ENCODE measurements around the gene ERFL.
A peak's percentile ranks its signal among the peaks of the same experiment; 100 is the strongest.
"Not testable (repeated sequence)": the region's sequence is repeated elsewhere in the genome, so short reads cannot be mapped to it uniquely, and the experiment has no call there.

Gene ERFL

DNA sequence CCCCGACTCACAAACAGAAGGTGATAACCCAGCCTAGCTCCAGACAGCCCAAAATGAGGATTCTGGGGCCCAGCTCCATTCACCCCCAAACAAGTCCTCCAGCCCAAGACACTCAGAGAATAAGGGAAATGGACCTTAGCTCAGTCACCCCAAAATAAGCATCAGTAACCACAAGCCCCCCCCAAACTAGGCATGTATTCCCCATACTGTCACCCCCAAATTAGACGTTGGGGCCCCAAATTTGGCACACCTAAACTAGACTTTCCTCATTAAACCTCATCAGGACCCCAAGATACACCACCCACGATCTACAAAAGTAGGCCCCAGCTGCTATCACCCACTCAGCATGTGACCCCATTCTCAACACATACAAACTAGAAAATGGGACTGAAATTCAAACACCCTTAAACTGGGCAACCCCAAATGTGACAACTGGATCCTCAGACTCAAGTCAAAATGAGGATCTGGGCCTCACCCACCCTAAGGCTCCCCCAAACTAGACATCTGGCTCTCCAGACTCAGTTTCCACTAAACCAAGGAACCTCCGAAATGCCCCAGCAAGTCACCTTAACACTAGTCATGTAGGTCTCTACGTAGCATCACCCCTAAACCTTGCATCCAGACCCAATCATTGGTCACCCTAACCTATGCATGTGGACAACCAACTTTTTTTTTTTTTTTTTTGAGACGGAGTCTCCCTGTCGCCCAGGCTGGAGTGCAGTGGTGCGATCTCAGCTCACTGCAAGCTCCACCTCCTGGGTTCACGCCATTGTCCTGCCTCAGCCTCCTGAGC, 13.4 kb upstream of the ERFL start:
- no peak for DNase-seq

DNA sequence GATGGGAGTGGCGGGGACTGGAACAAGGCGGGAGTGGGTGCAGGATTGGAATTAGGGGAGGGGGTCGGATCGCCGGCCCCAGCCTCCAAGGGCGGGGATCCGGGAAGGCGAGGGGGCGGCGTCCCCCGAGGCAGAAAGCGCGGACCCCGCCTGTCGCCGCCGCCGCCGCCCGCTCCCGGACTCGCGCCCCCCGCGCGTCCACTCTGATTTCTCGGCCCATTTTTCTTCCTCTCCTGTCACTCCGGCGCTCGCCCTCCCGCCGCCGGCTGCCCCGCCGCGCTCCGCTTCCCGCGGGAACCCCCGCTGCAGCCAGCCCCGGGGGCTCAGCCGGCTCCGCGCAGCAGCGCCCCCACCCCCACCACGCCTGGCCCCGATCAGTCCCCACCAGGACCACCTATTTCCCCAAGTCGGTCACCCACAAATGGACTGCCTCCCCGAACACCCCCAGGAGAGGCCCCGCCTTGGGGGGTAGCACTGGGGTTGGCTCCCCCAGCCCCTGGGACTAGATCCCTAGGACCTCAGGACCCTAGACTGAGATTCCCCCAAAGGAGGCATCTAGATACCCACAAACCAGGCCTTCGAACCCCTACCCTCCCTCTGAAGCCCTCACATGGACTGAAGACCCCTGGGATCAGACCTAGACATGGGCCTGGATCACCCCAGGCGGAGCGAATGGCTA, 12.6 kb upstream of the ERFL start:
- no peak for DNase-seq

DNA sequence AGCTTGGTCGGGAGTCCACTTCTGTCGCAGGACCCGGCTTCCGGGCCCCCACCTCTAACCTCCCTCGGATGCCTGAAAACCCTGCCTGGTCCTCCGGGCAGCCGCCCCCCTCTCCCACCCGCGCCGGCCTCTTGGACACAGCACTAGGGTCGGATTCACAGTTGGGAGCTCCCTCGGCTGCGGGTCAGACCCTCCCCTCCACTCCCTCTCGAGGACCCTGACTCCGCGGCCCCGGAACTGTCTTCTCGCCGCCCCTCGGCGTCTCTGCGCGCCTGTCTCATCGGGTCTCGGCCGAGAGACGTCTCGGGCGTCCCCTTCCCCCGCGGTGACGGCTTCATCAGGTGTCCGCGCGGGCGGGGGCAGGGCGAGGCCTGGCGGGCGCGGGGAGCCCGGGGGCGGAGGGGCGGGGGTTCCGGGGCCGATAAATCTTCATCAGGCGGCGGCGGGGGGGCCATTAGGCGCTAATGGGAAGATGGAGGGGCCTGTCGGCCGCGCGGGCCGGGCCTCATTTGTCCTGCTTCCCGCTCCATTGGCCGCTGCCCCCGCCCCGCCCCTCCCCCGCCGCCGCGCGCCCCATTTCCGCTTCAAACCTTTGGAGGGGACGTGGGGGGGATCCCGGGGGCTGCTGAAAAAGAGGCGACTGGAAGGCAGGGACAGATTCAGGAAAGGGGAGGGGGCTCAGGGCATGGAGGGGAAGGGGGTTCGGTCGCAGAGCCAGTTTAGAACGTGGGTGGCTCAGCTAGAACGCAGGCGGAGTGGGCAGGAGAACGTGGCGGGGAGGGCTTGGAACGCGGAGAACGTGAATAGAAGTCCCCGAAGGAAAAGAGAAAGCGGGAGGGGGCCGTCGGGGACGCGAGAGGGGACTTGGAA, 11.8 kb upstream of the ERFL start:
- DNase-seq = peak; percentile 57 to 58

DNA sequence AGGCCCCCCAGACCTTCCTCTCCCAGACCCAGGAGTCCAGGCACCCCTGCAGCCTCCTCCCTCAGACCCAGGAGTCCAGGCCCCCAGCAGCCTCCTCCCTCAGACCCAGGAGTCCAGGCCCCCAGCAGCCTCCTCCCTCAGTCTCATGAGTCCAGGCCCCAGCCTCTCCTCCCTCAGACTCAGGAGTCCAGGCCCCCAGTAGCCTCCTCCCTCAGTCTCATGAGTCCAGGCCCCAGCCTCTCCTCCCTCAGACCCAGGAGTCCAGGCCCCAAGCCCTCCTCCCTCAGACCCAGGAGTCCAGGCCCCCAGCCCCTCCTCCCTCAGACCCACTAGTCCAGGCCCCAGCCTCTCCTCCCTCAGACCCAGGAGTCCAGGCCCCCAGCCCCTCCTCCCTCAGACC, 11.0 kb upstream of the ERFL start:
- not testable (repeated sequence) for DNase-seq

DNA sequence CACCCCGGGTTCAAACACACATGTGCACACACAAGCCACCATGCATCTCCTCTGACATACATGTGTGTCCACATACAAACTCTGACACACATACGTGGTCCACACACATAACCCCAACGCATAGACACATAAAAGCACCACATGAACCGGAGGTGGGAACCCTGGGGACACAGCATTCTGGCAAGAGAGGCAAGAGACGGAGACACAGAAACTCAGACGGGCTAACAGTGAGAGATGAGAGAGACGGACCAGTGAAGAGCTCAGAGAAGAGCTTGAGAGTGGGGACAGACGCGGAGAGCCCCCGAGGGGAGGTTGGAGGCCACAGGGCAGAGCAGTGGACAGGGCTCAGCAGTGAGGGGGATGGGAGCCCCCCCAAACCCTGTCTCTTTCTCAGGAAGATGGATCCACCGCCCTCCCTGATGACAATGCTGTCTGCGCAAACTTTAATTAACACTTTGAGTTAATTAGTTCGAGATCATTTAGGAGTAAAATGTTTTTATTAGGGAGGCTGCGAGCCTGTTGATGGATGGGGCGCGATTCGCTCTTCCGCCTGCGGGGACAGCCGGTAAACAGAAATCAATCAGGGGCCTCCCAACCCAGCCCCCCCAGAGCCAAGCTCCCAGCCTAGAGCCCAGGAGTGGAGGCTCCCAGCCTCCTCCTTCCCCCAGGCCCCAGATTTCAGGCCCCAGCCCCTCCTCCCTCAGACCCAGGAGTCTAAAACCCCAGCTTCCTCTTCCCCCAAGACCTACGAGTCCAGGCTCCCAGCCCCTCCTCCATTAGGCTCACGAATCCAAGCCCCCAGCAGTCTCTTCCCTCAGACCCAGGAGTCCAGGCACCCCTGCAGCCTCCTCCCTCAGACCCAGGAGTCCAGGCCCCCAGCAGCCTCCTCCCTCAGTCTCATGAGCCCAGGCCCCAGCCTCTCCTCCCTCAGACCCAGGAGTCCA, 9.5 kb upstream of the ERFL start:
- DNase-seq = no peak

DNA sequence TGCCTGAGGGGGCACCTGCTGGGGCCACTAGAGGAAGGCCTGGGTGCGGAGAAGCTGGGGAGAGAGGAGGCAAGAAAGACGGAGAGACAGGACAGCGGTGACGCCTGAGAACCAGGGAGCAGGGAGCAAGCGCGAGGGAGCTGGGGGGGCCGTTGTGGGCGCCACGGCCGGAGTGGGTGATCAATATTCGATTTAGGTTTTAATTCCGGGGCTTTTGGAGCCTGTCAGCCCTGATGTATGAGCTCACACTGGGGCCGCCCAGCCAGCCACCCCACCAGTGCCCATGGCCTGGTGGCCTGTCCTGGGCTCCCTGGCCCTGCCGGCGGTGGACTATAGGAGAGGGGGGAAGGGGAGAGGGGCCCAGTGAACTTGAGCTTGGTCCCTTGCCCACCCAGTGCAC, 8.7 kb upstream of the ERFL start:
- no peak for DNase-seq

DNA sequence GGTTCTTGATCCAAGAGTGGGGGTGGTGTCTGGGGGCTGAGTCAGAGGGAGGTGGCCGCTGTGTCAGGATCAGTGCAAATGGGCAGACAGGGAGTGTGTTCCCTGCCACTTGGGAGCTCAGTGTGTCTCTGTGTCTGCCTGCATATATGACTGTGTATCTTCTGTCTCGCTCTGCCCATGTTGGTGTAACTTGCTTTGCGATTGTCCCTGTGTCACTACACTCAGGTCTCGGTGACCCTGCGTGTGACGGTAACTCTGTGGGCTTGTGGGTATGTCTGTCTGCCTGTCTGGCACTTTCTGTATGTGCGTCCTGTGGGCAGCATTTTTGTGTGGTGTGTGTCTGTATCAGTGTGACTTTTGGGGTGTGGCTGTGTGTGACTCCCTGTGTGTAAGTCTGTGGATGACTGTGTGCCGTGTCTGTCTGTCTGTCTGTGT, 8.2 kb upstream of the ERFL start:
- DNase-seq = no peak

DNA sequence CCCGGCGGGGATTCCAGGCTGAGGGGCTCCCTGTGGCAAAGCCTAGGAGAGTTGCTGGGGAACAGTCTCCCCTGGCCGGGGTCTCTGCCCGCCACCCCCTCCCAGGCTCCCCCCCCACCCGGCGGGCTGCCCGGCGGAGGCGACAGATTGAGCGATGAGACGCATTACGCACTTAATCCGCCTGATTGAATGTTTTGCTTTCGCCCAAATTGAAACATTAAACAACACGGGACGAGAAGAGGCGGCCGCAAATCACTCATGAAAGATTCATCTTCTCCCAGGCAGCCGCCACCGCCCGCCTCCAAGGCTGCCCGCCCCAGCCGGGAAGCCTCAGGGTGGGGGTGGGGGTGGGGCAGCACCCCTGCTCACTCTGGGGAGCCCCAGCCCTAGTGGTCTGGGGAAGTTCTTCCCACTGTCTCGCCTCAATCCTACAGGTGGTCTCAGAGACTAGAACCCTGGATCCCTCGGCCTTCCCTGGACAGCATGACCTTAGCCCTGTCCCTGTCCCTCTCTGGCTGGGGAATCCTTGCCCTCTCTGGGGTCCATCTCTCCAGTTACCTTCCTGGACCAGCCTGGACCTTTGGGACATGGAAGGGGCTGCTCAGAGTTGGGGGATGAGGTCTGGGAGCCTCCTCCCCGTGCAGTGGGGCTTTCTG, 7.6 kb upstream of the ERFL start:
- DNase-seq = no peak

DNA sequence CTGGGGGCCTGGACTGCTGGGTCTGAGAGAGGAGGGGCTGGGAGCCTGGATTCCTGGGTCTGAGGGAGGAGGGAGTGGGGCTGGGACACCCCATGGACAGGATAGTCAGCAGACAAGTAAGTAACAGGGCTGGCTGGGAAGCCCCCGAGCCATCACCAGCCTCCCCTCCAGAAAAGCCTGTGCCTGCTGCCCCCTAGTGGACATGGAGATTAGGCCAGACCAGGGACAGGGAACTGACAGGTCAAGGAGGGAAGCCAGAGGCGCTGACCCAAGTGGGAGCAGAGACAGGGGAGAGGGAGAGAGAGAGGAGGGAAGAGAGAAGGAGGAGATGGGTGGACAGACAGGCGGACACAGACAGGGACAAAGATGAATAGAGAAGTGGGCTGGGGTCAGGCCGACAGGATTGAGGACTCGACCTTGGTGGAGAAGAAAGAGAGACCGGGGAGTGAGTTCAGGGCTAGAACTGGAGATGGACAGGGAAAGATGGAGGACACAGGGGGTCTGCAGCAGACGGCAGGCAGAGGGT, 6.7 kb upstream of the ERFL start:
- DNase-seq = peak; percentile 75 to 76

DNA sequence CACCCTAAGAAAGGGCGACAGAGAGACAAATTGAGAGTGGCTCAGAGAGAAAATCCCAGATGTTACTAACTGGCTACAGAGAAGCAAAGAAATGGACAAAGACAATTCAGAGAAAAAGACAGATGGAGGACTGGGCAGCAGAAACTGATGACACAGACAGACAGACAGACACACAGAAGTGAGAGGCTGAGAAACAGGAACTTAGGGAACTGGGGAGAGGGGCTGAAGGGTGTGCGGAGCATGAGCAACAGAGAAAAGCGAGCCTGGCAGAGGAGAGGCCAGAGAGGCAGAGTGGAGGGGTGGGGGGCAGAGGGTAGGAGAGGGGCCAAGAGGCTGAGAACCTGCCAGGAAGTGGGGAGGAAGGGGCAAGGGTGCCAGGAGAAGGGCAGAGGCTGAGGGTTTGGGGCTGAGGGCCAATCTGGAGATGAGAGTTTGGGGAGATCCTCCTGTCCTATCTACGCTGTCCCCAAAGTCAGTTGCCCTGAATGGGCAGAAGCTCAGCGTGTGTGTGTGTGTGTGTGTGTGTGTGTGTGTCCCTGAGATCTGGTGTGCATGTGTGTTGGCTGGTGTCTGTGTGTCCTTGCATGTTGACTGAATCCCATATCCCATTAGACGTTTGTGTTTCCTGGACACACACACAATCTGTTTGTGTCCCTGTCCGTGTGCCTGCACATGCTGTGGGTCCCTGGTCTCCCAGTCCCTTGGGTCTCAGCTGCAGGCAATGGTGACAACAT, 5.6 kb upstream of the ERFL start:
- DNase-seq = no peak

DNA sequence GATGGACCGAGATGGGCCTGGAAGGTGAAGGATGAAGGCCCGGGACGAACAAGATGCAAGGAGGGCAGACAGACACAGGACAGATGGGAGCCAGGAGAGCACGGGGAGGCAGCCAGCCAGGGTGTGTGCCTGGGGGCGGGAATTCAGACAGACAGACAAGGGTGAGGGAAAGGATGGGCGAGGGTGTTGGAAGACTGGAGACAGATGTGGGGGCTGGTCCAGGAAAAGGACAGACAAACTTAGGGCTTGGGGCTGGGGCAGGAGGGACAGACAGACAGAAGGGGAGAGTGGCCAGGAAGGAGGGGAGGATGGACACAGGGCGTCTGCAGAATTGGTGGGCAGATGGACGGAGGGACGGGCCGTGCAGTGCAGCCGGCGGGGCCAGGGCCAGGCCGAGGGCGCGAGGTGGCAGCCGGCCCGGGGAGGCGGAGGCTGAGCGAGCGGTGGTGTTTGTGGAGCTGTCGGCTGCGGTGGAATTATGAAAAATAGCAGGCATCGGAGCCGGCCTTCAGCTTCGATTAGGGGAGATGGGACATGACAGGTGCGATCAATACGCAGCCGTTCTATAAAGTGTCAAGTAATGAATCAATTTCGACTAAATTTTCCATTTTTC, 4.6 kb upstream of the ERFL start:
- no peak for DNase-seq

DNA sequence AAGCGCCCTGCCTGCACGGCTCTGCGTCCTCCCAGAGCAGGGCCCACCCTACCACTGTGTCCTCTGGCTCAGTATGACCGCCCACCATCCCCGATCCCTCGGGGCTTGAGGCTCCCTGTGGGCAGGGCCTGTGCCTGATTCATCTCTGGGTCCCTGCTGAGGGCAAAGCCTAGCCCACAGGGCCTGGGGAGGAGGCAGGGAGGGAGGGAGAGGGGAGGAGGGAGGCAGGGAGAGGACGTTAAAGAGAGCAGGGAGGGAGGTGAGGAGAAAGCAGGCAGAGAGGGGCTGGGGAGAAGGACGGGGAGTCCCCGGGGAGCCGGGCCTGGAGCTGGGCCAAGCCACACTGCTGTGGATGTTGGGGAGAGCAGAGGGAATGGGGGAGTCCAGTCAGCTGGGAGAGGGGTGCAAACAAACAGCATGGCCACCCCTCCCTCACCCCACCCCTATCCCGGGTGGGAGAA, 4.0 kb upstream of the ERFL start:
- no peak for DNase-seq

DNA sequence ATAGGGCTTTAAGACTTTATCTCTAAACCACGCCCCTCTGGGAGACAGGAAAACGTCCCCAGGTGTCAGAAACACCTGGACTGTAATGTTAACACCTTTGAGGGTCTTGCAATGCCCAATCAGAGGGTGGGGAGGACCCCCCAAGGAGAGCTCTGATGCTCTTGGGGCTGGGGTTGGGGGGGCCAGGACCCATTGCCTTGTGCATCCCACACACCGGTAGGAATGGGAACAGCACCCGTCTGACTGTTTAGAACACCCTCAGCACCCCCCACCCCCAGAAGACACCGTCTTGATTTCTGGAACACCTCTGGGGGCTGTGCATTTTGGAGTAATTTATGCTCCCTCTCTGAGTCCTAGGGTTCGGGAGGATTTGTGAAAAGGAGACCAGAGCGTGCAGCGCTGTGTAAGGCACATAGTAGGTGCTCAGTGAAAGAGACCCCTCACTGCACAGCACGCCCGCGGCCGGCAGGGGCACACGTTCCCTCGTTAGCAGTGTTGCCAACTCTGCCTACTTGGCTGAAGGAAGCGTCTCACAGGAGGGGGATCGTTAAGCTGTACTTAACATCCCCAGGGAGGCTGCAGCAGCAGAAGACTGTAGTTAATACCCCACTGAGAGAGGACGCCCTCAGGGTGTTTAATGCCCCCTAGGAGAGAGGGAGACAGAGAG, 2.8 kb upstream of the ERFL start:
- DNase-seq = no peak

DNA sequence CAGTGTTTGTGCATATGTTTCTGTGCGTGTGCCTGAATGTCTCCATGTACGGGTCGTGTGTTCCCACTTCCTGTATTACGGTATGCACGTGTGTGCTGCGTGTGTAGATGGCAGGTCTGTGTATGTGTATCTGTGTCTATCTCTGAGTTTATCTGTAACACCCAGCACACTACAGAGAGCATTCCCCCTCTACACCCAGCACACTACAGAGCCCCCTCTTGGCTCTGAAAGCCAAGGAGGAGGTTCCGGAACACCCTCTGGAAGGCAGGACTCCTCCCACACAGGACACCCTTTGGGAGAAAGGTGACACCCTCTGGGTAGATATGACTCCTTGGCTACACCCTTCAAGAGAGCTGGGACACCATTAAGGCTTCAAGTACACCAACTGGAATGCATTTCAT, 2.1 kb upstream of the ERFL start:
- DNase-seq = no peak

DNA sequence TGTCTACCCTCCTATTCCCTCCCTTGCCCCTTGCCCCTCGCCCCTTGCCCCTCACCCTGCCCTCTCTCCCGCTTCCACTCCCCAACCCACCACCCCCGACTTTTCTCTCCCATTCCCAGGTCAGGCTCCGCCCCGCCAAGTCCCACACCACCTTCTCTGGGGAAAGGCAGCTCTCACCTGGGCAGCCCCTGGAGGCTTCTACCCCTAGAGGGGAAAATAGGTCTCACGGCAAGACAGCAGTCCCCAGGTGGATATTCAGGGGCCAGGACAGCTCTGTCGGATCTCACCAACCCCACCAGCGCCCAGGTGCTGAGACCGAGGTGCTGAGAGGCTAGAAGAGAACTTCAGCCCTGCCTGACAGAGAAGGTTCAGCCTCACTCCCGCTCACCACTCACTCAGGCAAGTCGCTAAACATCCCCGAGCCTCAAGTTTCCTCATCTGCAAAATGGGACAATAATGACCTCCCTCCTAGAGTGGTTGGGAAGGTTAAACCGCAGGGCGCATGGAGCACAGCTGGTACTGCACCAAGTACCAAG, 1.4 kb upstream of the ERFL start:
- no peak for DNase-seq

DNA sequence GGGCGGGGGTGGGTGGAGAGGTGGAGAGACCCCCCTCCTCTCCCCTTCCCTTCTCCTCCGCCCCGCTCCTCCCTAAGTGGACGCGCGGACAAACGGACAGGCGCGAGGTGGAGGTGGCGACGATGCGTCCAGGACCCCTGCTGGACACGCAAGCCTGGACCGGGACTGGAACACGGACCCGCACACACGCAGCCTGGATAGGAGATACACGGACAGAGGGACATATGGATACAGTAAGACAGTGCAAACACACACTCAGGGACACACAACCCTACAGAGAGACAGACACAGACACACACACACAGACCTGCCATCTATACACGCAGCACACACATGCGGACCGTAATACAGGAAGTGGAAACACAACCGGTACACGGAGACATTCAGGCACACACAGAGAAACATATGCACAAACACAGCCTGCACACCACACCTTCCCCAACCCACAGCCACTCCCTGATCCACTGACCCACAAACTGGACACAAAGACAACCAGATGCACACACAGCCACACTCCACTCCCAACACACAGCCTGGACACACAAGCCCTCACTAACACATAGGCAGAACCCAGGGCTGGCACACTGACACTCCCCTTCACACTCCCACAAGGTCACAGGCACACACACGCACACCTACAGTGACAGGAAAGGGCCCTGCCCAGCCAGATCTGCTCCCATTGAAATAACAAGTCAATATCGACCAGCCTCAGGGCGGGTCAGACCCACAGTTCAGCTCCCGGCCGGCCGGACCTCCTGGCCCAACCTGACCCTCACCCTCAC, 696 bp upstream of the ERFL start:
- no peak for DNase-seq

DNA sequence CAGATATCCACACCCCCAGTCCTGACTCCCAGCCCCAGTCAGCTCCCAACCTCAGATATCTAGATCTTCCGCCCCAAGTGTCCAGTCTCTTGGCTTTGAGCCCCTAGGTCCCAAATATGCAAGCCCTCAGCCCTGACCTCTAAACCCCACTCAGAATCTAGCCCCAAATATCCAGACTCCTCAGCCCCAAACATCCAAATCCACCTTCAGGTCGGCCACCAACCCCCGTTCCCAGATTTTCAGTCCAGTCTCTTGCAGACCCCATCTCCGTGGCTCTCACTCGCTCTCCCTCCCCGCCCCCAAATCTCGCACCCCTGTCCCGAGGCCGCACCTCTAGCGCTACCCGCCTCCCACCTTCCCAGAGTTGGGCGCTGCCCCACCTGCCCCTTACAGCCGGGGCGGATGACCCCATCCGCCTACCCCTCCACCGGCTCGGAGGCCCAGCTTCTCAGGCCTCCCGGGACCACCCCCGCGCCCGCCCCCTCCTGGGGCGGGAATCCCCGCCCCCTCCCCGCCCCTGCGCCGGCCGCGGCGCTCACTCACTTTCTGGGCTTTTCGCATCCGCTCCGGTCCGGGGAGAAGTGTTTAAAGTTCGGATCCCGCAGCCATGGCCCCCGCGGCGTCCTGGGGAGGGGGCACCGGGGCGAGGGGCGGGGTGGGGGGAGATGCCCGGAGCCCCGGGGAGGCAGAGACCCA, 604 bp downstream of the ERFL start:
- no peak for DNase-seq

All from activated CD4-positive, alpha-beta T cell treated with anti-CD3 and anti-CD28 coated beads, Interleukin-2, amount 50 U/mL, for 4 hours (primary cell).